Sigmoid colon (tissue), 7 donors: ENCODE data around the gene RAB3D. TPM values are rescaled to one million over a fixed set of nuclear protein-coding genes. Genes with fewer than 3 reads are reported as not detected.

Experiments used
- DNase-seq: peaks from one replicate; pipeline ENCODE4 v3.0.0-alpha.2; 2019
- H3K27ac ChIP-seq, 4 donors: fragments of 200-600 bp; sonication (generic); one replicate each; pipeline ENCODE4 v1.5.1; 2016 to 2019; ENCODE audit warnings: mild to moderate bottlenecking in 1 of 4
- H3K27me3 ChIP-seq, 3 donors: fragments of 200-600 bp; sonication (generic); one replicate each; pipeline ENCODE4 v1.5.1; 2019; ENCODE audit warnings: mild to moderate bottlenecking in 1 of 3
- H3K36me3 ChIP-seq, 4 donors: fragments of 200-600 bp; sonication (generic); one replicate each; pipeline ENCODE4 v1.5.1; 2016 to 2019
- H3K4me1 ChIP-seq, 4 donors: fragments of 200-600 bp; sonication (generic); one replicate each; pipeline ENCODE4 v1.5.1; 2017 to 2019
- H3K4me3 ChIP-seq, 4 donors: fragments of 200-600 bp; sonication (generic); one replicate each; pipeline ENCODE4 v1.5.1; 2017 to 2019; ENCODE audit warnings: mild to moderate bottlenecking in 2 of 4, moderate library complexity in 1 of 4
- H3K9me3 ChIP-seq, 4 donors: fragments of 200-600 bp in 3 of 4; sonication (generic) in 3 of 4; one replicate each; pipeline versions ENCODE4 v1.5.1 to v1.6.1; 2013 to 2019
- EP300 ChIP-seq, 4 donors: sonication (generic); formaldehyde crosslinking; IDR thresholded peaks; one replicate each; pipeline ENCODE4 v1.6.1; 2017; ENCODE audit warnings: antibody characterized with exemption in 4 of 4
- POLR2A ChIP-seq, 2 donors: fragments of 450-650 bp; IDR thresholded peaks; one replicate each; pipeline ENCODE4 v1.6.1; 2016; ENCODE audit warnings: antibody characterized with exemption in 2 of 2, mild to moderate bottlenecking in 2 of 2, moderate library complexity in 2 of 2
- POLR2AphosphoS5 ChIP-seq, 4 donors: sonication (generic); formaldehyde crosslinking; IDR thresholded peaks; one replicate each; pipeline ENCODE4 v1.6.1; 2017; ENCODE audit warnings: antibody characterized with exemption in 4 of 4
- WGBS, 2 donors: extraction: QIAGEN DNeasy Blood & Tissue Kit; methylation state at CpG; one replicate each; pipeline ENCODE4 v1.1.7; 2013; 5-methylcytosine and 5-hydroxymethylcytosine counted together
- intact Hi-C: fragments of 100-400 bp; cut with DNase I; formaldehyde crosslinking; loops from one replicate; pipeline ENCODE4 v1.15.1; 2023
- polyA plus RNA-seq, 3 donors: library from polyadenylated mRNA; stranded (reverse); fragments of 200-250 nt; gene quantifications; one replicate each; pipeline ENCODE4 v1.2.3, GENCODE V29; 2013
- total RNA-seq, 4 donors: library from RNA; depleted of rRNA; stranded (reverse); fragments of >200 nt; gene quantifications; one replicate each; pipeline ENCODE4 v1.1.0, GENCODE V29; 2016
- TF ChIP-seq, protein P1 (sequence below), 4 experiments: fragments of 450-650 bp in 3 of 4; fragments of 200-600 bp in 1 of 4; IDR thresholded peaks; one replicate each; pipeline ENCODE4 v1.5.1; 2016 to 2019; ENCODE audit warnings: antibody characterized with exemption in 4 of 4, mild to moderate bottlenecking in 3 of 4, moderate library complexity in 2 of 4
- donor health status: healthy with polysubstance abuse.
- donor health status: Bipolar disorder and iron deficiency.
- donor health status: healthy.

Gene RAB3D
- total and polyA plus RNA-seq, 7 donors, result 6.6 to 27.7 (median 16.0) TPM

GRCh38 chr19:11367528-11367927, 28.1 kb upstream of the RAB3D start:
- H3K27me3 ChIP-seq, result no peaks in the 10 kb centered on the region
- H3K27ac ChIP-seq, result no peak overlapping the region
- H3K9me3 ChIP-seq, result no peaks in the 10 kb centered on the region
- no peaks in the 10 kb centered on the region for H3K4me1 ChIP-seq
- TF ChIP-seq, protein P1, sequence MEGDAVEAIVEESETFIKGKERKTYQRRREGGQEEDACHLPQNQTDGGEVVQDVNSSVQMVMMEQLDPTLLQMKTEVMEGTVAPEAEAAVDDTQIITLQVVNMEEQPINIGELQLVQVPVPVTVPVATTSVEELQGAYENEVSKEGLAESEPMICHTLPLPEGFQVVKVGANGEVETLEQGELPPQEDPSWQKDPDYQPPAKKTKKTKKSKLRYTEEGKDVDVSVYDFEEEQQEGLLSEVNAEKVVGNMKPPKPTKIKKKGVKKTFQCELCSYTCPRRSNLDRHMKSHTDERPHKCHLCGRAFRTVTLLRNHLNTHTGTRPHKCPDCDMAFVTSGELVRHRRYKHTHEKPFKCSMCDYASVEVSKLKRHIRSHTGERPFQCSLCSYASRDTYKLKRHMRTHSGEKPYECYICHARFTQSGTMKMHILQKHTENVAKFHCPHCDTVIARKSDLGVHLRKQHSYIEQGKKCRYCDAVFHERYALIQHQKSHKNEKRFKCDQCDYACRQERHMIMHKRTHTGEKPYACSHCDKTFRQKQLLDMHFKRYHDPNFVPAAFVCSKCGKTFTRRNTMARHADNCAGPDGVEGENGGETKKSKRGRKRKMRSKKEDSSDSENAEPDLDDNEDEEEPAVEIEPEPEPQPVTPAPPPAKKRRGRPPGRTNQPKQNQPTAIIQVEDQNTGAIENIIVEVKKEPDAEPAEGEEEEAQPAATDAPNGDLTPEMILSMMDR (IDR thresholded peaks at IDR 0.05), result no peak
- TF ChIP-seq EP300 (IDR thresholded peaks at IDR 0.05) (no peak), POLR2AphosphoS5 (IDR thresholded peaks at IDR 0.05) (no peak), POLR2A (IDR thresholded peaks at IDR 0.05) (no peak)
- intact Hi-C loops, result no loop called here
- DNase-seq, result no peak
- H3K4me3 ChIP-seq, result no peak overlapping the region
- 79 to 93% methylated on average over 2 of the region's 2 CpGs for WGBS, 2 donors
- peaks cover 0 to 44% (median 18%) of the 10 kb centered on the region in 4 donors for H3K36me3 ChIP-seq

DNA sequence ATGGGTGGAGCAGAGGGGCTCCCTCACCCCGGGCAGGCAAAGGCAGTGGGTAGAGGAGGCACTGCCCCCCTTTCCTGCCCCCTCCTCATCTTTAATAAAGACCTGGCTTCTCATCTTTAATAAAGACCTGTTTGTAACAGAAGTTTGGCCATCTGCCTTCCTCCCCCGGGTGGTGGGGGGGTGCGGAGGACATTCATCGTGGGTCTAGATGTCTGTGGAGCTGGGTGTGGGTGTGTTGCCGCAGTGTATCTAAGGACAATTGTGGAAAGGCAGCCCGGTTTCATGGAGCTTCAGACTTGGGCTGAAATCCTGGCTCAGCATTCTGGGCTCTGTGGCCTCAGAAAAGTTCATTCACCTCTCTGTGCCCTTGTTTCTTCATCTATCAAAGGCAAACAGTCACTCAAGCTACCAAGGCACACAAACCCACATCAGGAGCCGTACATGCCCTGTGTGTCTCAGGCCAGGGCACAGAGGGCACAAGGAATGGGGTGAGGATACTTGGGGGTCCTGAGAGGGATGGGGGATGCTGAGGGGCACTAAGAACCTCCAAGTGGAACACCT, 26.2 kb upstream of the RAB3D start:
- intact Hi-C loops, result no loop called here
- Histone ChIP-seq H3K27ac (no peak overlapping the region), H3K36me3 (peaks cover 3 to 58% (median 19%) of the 10 kb centered on the region in 4 donors), H3K27me3 (no peaks in the 10 kb centered on the region), H3K4me3 (no peak overlapping the region), H3K9me3 (no peaks in the 10 kb centered on the region), H3K4me1 (no peaks in the 10 kb centered on the region)
- 84% methylated on average over 7 of the region's 7 CpGs for WGBS, 2 donors
- TF ChIP-seq POLR2AphosphoS5 (IDR thresholded peaks at IDR 0.05) (no peak), EP300 (IDR thresholded peaks at IDR 0.05) (no peak), POLR2A (IDR thresholded peaks at IDR 0.05) (no peak)
- TF ChIP-seq, protein P1 (IDR thresholded peaks at IDR 0.05), result no peak
- no peak for DNase-seq

GRCh38 chr19:11364935-11365334, 25.5 kb upstream of the RAB3D start:
- TF ChIP-seq POLR2AphosphoS5 (IDR thresholded peaks at IDR 0.05) (no peak), EP300 (IDR thresholded peaks at IDR 0.05) (no peak), POLR2A (IDR thresholded peaks at IDR 0.05) (no peak)
- TF ChIP-seq, protein P1 (IDR thresholded peaks at IDR 0.05), result no peak
- Histone ChIP-seq H3K4me1 (no peaks in the 10 kb centered on the region), H3K9me3 (no peaks in the 10 kb centered on the region), H3K27me3 (no peaks in the 10 kb centered on the region), H3K4me3 (no peak overlapping the region), H3K36me3 (peaks cover 3 to 65% (median 22%) of the 10 kb centered on the region in 4 donors), H3K27ac (no peak overlapping the region)
- no peak for DNase-seq
- 80 to 81% methylated on average over 5 of the region's 5 CpGs for WGBS, 2 donors
- intact Hi-C loops, result no loop called here

DNA sequence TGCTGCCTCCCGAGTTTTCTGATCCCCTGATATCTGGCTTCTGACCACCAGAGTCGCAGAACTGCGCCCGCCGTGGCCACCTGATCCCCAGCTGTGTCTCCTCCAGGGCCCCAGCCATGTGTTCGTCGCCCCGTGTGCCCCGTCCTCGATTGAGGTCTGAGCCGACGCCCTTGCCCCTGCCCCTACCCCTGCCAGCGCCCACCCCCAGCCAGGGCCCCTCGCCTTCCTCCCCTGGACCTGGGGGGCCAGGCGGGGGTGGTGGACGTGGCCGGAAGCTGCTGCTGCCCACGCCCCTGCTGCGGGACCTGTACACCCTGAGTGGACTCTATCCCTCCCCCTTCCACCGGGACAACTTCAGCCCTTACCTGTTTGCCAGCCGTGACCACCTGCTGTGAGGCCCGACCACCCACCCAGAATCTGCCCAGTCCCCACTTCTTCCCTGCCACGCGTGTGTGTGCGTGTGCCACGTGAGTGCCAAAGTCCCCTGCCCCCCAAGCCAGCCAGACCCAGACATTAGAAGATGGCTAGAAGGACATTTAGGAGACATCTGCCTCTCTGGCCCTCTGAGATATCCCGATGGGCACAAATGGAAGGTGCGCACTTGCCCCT, 24.9 kb upstream of the RAB3D start:
- 91 to 95% methylated on average over 28 of the region's 28 CpGs for WGBS, 2 donors
- Histone ChIP-seq H3K36me3 (peaks cover 7 to 71% (median 24%) of the 10 kb centered on the region in 4 donors), H3K4me3 (no peak overlapping the region), H3K9me3 (no peaks in the 10 kb centered on the region), H3K4me1 (no peaks in the 10 kb centered on the region), H3K27ac (no peak overlapping the region), H3K27me3 (no peaks in the 10 kb centered on the region)
- TF ChIP-seq EP300 (IDR thresholded peaks at IDR 0.05) (no peak), POLR2AphosphoS5 (IDR thresholded peaks at IDR 0.05) (no peak), POLR2A (IDR thresholded peaks at IDR 0.05) (no peak)
- TF ChIP-seq, protein P1 (IDR thresholded peaks at IDR 0.05), result no peak
- intact Hi-C loops, result no loop called here
- no peak for DNase-seq
